Muscle of leg (tissue), 11 donors: Measurements from ENCODE around the gene NFIA. TPM values are rescaled to one million over a fixed set of nuclear protein-coding genes. Genes with fewer than 3 reads are reported as not detected.

Experiments
- DNase-seq: peaks from one replicate; pipeline ENCODE4 v3.0.0; 2013
- H3K27ac ChIP-seq: one replicate; pipeline ENCODE4 v1.5.1; 2013; ENCODE audit warnings: mild to moderate bottlenecking, low read length, control low read depth
- H3K27me3 ChIP-seq: one replicate; pipeline ENCODE4 v1.6.1; 2013; ENCODE audit warnings: low read length; ENCODE audit not compliant: control insufficient read depth, insufficient read depth
- H3K36me3 ChIP-seq: one replicate; pipeline ENCODE4 v1.6.1; 2013; ENCODE audit warnings: low read length; ENCODE audit not compliant: control insufficient read depth, insufficient read depth
- H3K4me1 ChIP-seq: one replicate; pipeline ENCODE4 v1.6.1; 2013; ENCODE audit warnings: low read length; ENCODE audit not compliant: control insufficient read depth, insufficient read depth
- H3K4me3 ChIP-seq: one replicate; pipeline ENCODE4 v1.5.1; 2013; ENCODE audit warnings: low read length, control low read depth
- H3K9me3 ChIP-seq: replicated peaks from 2 replicates; pipeline ENCODE4 v1.6.1; 2013; ENCODE audit warnings: low read depth, low read length; ENCODE audit not compliant: control insufficient read depth
- WGBS: methylation state at CpG from one replicate; pipeline ENCODE4 v1.1.5; 2013; ENCODE audit warnings: missing lambda C conversion rate; ENCODE audit not compliant: insufficient coverage; 5-methylcytosine and 5-hydroxymethylcytosine counted together
- polyA plus RNA-seq, 8 donors: library from polyadenylated mRNA; unstranded; fragments of 120-200 nt; gene quantifications; one replicate each; pipeline versions ENCODE4 v1.2.1 to v1.2.3, GENCODE V29; 2013; ENCODE audit warnings: inconsistent platforms in 1 of 8, low replicate concordance in 1 of 8; ENCODE audit not compliant: insufficient read length in 8 of 8, insufficient read depth in 1 of 8
- total RNA-seq: library from RNA; stranded (reverse); fragments of 120-200 nt; gene quantifications from one replicate; pipeline ENCODE4 v1.2.4, GENCODE V29; 2013

NFIA gene
- total and polyA plus RNA-seq, 9 donors: 21.6 to 41.0 (median 29.7) TPM

DNA sequence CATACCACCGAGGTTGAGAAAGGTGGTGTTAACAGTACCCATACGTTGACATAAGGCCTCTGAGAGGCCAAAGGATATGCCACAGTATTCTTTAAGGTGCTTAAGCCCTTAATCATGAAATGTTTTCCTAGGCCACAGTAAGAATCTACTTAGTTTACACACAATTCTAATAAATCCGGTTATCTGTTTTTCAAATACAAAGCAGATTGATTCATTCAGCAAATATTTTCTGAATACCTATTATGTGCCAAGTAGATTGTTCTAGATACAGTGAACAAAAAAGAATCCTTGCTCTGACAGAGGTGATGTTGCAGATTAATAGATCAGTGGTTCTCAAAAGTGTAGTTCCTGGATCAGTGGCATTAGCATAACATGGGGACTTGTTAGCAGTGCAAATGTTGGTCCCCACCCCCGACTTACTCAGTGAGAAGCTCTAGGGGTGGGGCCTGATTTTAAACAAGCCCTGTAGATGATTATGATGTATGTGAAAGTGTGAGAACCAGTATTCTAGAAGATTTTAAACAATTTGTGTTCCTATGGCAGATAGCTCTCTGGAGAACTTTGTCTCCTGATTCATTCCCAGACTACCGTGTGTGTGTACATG lies 61.6 kb downstream of the NFIA start:
- Histone ChIP-seq H3K27me3 (no peaks in the 10 kb centered on the region), H3K9me3 (no peaks in the 10 kb centered on the region), H3K4me3 (no peak overlapping the region), H3K27ac (no peak overlapping the region), H3K4me1 (peaks cover 18% of the 10 kb centered on the region), H3K36me3 (peaks cover 3% of the 10 kb centered on the region)
- WGBS: 60% methylated on average over 1 of the region's 5 CpGs
- DNase-seq: no peak

DNA sequence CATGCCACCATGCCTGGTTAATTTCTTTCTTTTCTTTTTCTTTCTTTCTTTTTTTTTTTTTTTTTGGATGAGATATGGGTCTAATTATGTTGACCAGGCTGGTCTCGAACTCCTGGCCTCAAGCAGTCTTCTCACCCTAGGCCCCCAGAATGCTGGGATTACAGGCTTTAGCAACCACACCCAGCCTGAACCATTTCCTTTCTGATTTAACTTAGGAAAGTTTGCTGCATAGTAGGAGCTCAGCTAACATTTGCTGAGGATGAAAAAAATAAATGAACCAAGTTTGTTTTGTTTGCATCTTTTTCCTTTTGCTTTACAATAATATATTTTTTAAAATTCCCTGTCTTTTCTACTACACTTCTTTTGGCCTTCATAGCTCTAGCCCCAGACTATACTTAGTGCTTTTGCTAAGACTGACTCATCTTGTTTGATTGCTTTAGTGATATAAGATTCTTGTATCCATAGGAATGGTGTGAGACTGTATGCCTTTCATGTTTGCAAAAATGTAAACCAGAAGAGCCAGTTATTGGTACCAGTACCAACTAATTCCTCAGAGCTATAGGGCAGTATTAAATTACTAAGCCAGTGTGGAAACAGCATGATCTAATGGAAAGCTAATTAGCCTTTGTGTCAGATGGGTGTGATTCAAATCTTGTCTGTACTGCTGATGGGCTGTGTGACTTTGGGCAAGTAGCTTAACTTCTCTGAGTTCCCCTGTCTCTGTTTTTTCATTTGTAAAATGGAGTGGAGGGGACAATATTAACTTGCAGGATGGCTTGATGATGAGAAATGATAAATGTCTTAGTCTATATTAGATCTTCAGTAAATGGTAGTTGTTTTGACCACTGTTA lies 66.9 kb downstream of the NFIA start:
- no peak for DNase-seq
- Histone ChIP-seq H3K4me3 (no peak overlapping the region), H3K27me3 (no peaks in the 10 kb centered on the region), H3K27ac (no peak overlapping the region), H3K9me3 (no peaks in the 10 kb centered on the region), H3K4me1 (peaks cover 7% of the 10 kb centered on the region), H3K36me3 (peaks cover 5% of the 10 kb centered on the region)
- WGBS: no CpG with 5 or more reads among the region's 1 CpG

DNA sequence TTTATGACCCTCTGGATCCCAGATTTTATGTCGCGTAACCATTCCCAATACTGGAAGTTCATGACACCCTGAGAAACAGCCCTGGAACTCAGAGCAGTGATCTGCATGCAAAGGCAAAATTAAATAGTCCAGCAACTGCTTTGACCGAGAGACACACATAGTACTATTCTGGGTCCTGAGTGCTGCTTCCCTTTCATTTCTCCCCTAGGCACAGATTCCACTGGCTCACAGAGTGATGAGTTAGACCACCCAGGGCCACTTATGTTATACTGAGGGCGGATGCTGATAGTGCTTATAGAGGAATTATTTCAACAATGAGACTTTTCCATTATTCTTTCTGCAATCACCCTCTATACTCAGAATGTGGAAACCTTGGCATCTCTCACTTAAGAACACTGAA lies 69.2 kb downstream of the NFIA start:
- Histone ChIP-seq H3K27ac (no peak overlapping the region), H3K36me3 (peaks cover 2% of the 10 kb centered on the region), H3K4me1 (peaks cover 8% of the 10 kb centered on the region), H3K9me3 (no peaks in the 10 kb centered on the region), H3K27me3 (no peaks in the 10 kb centered on the region), H3K4me3 (no peak overlapping the region)
- 71% methylated on average over 2 of the region's 4 CpGs for WGBS
- DNase-seq: no peak

DNA sequence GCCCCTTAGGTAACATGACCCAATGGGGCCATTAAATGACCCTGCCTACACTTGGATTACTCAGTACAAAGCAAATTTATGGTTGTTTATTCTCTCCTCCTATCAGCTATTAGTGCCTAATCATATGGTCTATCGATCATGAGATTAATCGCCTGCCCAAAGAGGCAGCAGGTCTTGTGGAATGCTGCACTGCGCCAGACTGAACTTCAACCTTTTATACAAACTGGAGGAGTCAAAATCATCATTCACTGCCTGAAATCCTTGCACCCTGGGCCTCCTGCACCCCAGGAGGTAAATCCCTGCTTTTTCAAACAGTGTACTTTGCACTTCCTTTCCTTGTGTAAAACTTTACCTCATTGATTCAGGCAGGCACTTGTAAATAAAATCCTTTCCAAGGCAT lies 69.7 kb downstream of the NFIA start:
- Histone ChIP-seq H3K27me3 (no peaks in the 10 kb centered on the region), H3K4me1 (peaks cover 11% of the 10 kb centered on the region), H3K9me3 (no peaks in the 10 kb centered on the region), H3K36me3 (peaks cover 2% of the 10 kb centered on the region), H3K4me3 (no peak overlapping the region), H3K27ac (no peak overlapping the region)
- no peak for DNase-seq
- WGBS: 100% methylated on average over 1 of the region's 3 CpGs

GRCh38 chr1:61152469-61153105 lies 70.2 kb downstream of the NFIA start:
- DNase-seq: no peak
- peaks cover 2% of the 10 kb centered on the region for H3K36me3 ChIP-seq
- no peak overlapping the region for H3K4me3 ChIP-seq
- peaks cover 11% of the 10 kb centered on the region for H3K4me1 ChIP-seq
- no peaks in the 10 kb centered on the region for H3K9me3 ChIP-seq
- H3K27me3 ChIP-seq: no peaks in the 10 kb centered on the region
- peak overlapping the region; percentile 38 for H3K27ac ChIP-seq

- no peaks in the 10 kb centered on the region for H3K27me3 ChIP-seq
- WGBS: no CpG with 5 or more reads among the region's 4 CpGs
- DNase-seq: no peak
- peaks cover 9% of the 10 kb centered on the region for H3K4me1 ChIP-seq
- no peak overlapping the region for H3K4me3 ChIP-seq
- H3K36me3 ChIP-seq: peaks cover 2% of the 10 kb centered on the region
- H3K9me3 ChIP-seq: no peaks in the 10 kb centered on the region
- H3K27ac ChIP-seq: peak overlapping the region; percentile 60
Observed at GRCh38 chr1:61156576-61157467, 74.5 kb downstream of the NFIA start.

DNA sequence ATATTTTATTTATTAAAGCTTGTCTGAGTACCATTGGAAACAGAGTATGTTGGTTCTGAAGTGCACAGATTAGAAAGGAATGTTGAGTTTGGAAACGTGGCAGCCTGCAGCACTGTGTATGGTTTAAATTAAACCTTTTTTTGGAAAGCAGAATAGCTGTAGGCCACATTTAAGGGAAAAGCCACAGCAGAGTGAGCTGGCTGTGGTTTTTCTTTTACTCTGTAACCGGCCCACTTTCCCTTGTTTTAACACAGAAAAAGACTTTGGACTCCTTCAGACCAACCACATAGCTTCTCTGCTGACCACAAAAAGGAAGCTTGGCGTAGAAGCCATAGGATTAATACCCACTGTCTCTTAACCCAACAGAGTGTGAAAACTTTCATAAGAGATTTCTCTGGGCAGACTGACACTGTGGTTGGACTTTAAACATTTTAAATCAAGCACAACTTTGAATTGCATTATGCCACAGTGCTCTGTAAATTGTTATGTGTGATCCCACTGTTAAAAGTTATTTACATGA lies 75.2 kb downstream of the NFIA start:
- H3K4me1 ChIP-seq: peaks cover 12% of the 10 kb centered on the region
- no peaks in the 10 kb centered on the region for H3K9me3 ChIP-seq
- peaks cover 7% of the 10 kb centered on the region for H3K36me3 ChIP-seq
- H3K27ac ChIP-seq: peak overlapping the region; percentile 60
- H3K27me3 ChIP-seq: no peaks in the 10 kb centered on the region
- no peak overlapping the region for H3K4me3 ChIP-seq
- WGBS: 0% methylated on average over 2 of the region's 3 CpGs
- peak; percentile 94 for DNase-seq

- no CpG with 5 or more reads among the region's 3 CpGs for WGBS
- Histone ChIP-seq H3K36me3 (peaks cover 8% of the 10 kb centered on the region), H3K27ac (peak overlapping the region; percentile 60), H3K4me1 (peaks cover 10% of the 10 kb centered on the region), H3K27me3 (no peaks in the 10 kb centered on the region), H3K9me3 (no peaks in the 10 kb centered on the region), H3K4me3 (no peak overlapping the region)
- DNase-seq: peak; percentile 91
Observed at GRCh38 chr1:61158591-61158990, 76.2 kb downstream of the NFIA start.

- no peak for DNase-seq
- Histone ChIP-seq H3K4me1 (peaks cover 10% of the 10 kb centered on the region), H3K4me3 (no peak overlapping the region), H3K9me3 (no peaks in the 10 kb centered on the region), H3K27me3 (no peaks in the 10 kb centered on the region), H3K27ac (no peak overlapping the region), H3K36me3 (peaks cover 8% of the 10 kb centered on the region)
- 100% methylated on average over 1 of the region's 4 CpGs for WGBS
Observed at GRCh38 chr1:61160526-61160925, 78.2 kb downstream of the NFIA start.
